Kidney epithelial cell (primary cell): ENCODE measurements around the gene ROR2. TPM values are rescaled to one million over a fixed set of nuclear protein-coding genes. Genes with fewer than 3 reads are reported as not detected.

ENCODE experiments used
- DNase-seq: peaks from one replicate; pipeline ENCODE4 v3.0.0-alpha.2; 2010; ENCODE audit warnings: low read depth
- H3K27me3 ChIP-seq: 2 replicates; pipeline ENCODE4 v1.6.0; 2011; ENCODE audit warnings: low read length; ENCODE audit not compliant: control insufficient read depth, insufficient read depth
- H3K36me3 ChIP-seq: 2 replicates; pipeline ENCODE4 v1.5.1; 2011; ENCODE audit warnings: low read length; ENCODE audit not compliant: control insufficient read depth, insufficient read depth
- H3K4me3 ChIP-seq: 2 replicates; pipeline ENCODE4 v1.5.1; 2011; ENCODE audit warnings: low read depth, mild to moderate bottlenecking, control low read depth, low read length
- CTCF ChIP-seq: IDR thresholded peaks from 2 replicates; pipeline ENCODE4 v1.5.1; 2011; ENCODE audit warnings: mild to moderate bottlenecking, moderate library complexity, low read length, control low read depth, inconsistent platforms; ENCODE audit not compliant: insufficient read depth, poor library complexity, severe bottlenecking
- total RNA-seq: library from RNA; depleted of rRNA; stranded (reverse); fragments of >200 nt; gene quantifications from 2 replicates; pipeline ENCODE4 v1.2.3, GENCODE V29; 2015

The ROR2 gene
- total RNA-seq, 1 donor from 2014 or later: 1.2 TPM

GRCh38 chr9:91835632-91836031 is 114.4 kb downstream of the ROR2 start:
- no peak for TF ChIP-seq CTCF
- Histone ChIP-seq H3K27me3 (peaks cover 4% of the 10 kb centered on the region), H3K36me3 (no peaks in the 10 kb centered on the region), H3K4me3 (no peak overlapping the region)
- no peak for DNase-seq

- DNase-seq: no peak
- no peak for TF ChIP-seq CTCF
These were observed 114.8 kb downstream of the ROR2 start for GRCh38 chr9:91835216-91835615.

GRCh38 chr9:91834740-91835139 is 115.3 kb downstream of the ROR2 start:
- no peaks in the 10 kb centered on the region for H3K27me3 ChIP-seq
- H3K36me3 ChIP-seq: no peaks in the 10 kb centered on the region
- no peak for TF ChIP-seq CTCF
- no peak for DNase-seq
- H3K4me3 ChIP-seq: no peak overlapping the region

More at GRCh38 chr9:91835216-91835615, 114.8 kb downstream of the ROR2 start:
- no peaks in the 10 kb centered on the region for H3K27me3 ChIP-seq
- H3K4me3 ChIP-seq: no peak overlapping the region
- H3K36me3 ChIP-seq: no peaks in the 10 kb centered on the region

GRCh38 chr9:91833878-91834255 is 116.2 kb downstream of the ROR2 start:
- no peaks in the 10 kb centered on the region for H3K27me3 ChIP-seq
- no peak for TF ChIP-seq CTCF
- H3K36me3 ChIP-seq: no peaks in the 10 kb centered on the region
- no peak overlapping the region for H3K4me3 ChIP-seq
- DNase-seq: no peak

GRCh38 chr9:91833096-91833877 is 116.7 kb downstream of the ROR2 start:
- no peaks in the 10 kb centered on the region for H3K36me3 ChIP-seq
- no peak overlapping the region for H3K4me3 ChIP-seq
- H3K27me3 ChIP-seq: no peaks in the 10 kb centered on the region
- no peak for TF ChIP-seq CTCF
- DNase-seq: no peak

- TF ChIP-seq CTCF: no peak
These were observed 117.7 kb downstream of the ROR2 start for GRCh38 chr9:91832322-91832721.

More at GRCh38 chr9:91832322-91832721, 117.7 kb downstream of the ROR2 start:
- Histone ChIP-seq H3K4me3 (no peak overlapping the region), H3K36me3 (no peaks in the 10 kb centered on the region), H3K27me3 (no peaks in the 10 kb centered on the region)
- no peak for DNase-seq
